ENCODE results near the gene SPACA7.
"Not testable (repeated sequence)": the region's sequence is repeated elsewhere in the genome, so short reads cannot be mapped to it uniquely, and the experiment has no call there.

Gene SPACA7

GRCh38 chr13:112424098-112424497 lies 47.9 kb downstream of the SPACA7 start:
- no peak for DNase-seq (ENCODE audit: low spot score)

- no peak for DNase-seq (ENCODE audit: low spot score)
These were observed 52.5 kb downstream of the SPACA7 start for GRCh38 chr13:112428704-112429103.

GRCh38 chr13:112431734-112432133 lies 55.6 kb downstream of the SPACA7 start:
- no peak for DNase-seq (ENCODE audit: low spot score)

- not testable (repeated sequence) for DNase-seq (ENCODE audit: low spot score)
These were observed 56.6 kb downstream of the SPACA7 start for GRCh38 chr13:112432734-112433133.

GRCh38 chr13:112433517-112433916 lies 57.4 kb downstream of the SPACA7 start:
- DNase-seq (ENCODE audit: low spot score), result not testable (repeated sequence)

- no peak for DNase-seq (ENCODE audit: low spot score)
These were observed 57.9 kb downstream of the SPACA7 start for GRCh38 chr13:112434032-112434431.

- DNase-seq (ENCODE audit: low spot score), result no peak
These were observed 58.9 kb downstream of the SPACA7 start for GRCh38 chr13:112434937-112435523.

- DNase-seq (ENCODE audit: low spot score), result no peak
These were observed 59.8 kb downstream of the SPACA7 start for GRCh38 chr13:112435973-112436372.

- DNase-seq (ENCODE audit: low spot score), result no peak
These were observed 61.9 kb downstream of the SPACA7 start for GRCh38 chr13:112438094-112438493.

GRCh38 chr13:112438515-112438914 lies 62.4 kb downstream of the SPACA7 start:
- DNase-seq (ENCODE audit: low spot score), result no peak

- no peak for DNase-seq (ENCODE audit: low spot score)
These were observed 65.1 kb downstream of the SPACA7 start for GRCh38 chr13:112441226-112441625.

GRCh38 chr13:112441779-112442310 lies 65.7 kb downstream of the SPACA7 start:
- DNase-seq (ENCODE audit: low spot score), result no peak

- no peak for DNase-seq (ENCODE audit: low spot score)
These were observed 66.4 kb downstream of the SPACA7 start for GRCh38 chr13:112442483-112443090.

GRCh38 chr13:112443191-112443994 lies 67.2 kb downstream of the SPACA7 start:
- peak; percentile 13 for DNase-seq (ENCODE audit: low spot score)

GRCh38 chr13:112443995-112444311 lies 67.8 kb downstream of the SPACA7 start:
- DNase-seq (ENCODE audit: low spot score), result peak; percentile 65

- no peak for DNase-seq (ENCODE audit: low spot score)
These were observed 68.6 kb downstream of the SPACA7 start for GRCh38 chr13:112444416-112445399.

GRCh38 chr13:112445411-112446271 lies 69.5 kb downstream of the SPACA7 start:
- DNase-seq (ENCODE audit: low spot score), result no peak

- DNase-seq (ENCODE audit: low spot score), result no peak
These were observed 70.2 kb downstream of the SPACA7 start for GRCh38 chr13:112446347-112446861.

- no peak for DNase-seq (ENCODE audit: low spot score)
These were observed 70.7 kb downstream of the SPACA7 start for GRCh38 chr13:112446867-112447266.

- DNase-seq (ENCODE audit: low spot score), result no peak
These were observed 71.2 kb downstream of the SPACA7 start for GRCh38 chr13:112447306-112447705.
